Adipocyte (in vitro differentiated cells): ENCODE results near the gene CPS1.

Experiments
- DNase-seq: peaks from one replicate; pipeline ENCODE4 v3.0.0-alpha.2; 2015; ENCODE audit warnings: low read depth
- H3K27me3 ChIP-seq: replicated peaks from 2 replicates; pipeline ENCODE4 v1.7.0; 2013; ENCODE audit warnings: mild to moderate bottlenecking, low read length, moderate library complexity; ENCODE audit not compliant: control insufficient read depth, insufficient read depth
- H3K36me3 ChIP-seq: 2 replicates; pipeline ENCODE4 v1.7.0; 2013; ENCODE audit warnings: low read length, mild to moderate bottlenecking, moderate library complexity; ENCODE audit not compliant: control insufficient read depth, insufficient read depth, severe bottlenecking
- H3K4me1 ChIP-seq: 2 replicates; pipeline ENCODE4 v1.7.0; 2013; ENCODE audit warnings: mild to moderate bottlenecking, low read length, moderate library complexity; ENCODE audit not compliant: control insufficient read depth, insufficient read depth
- H3K4me3 ChIP-seq: 2 replicates; pipeline ENCODE4 v1.7.0; 2013; ENCODE audit warnings: mild to moderate bottlenecking, low read length, moderate library complexity
- H3K9ac ChIP-seq: 2 replicates; pipeline ENCODE4 v1.7.0; 2013; ENCODE audit warnings: mild to moderate bottlenecking, low read length, moderate library complexity
- H3K9me3 ChIP-seq: 2 replicates; pipeline ENCODE4 v1.7.0; 2013; ENCODE audit warnings: mild to moderate bottlenecking, low read length, moderate library complexity; ENCODE audit not compliant: control insufficient read depth

CPS1 gene

GRCh38 chr2:210655229-210655975 lies 99.0 kb downstream of the CPS1 start:
- peaks cover 1% of the 10 kb centered on the region for H3K9me3 ChIP-seq
- H3K27me3 ChIP-seq, result no peaks in the 10 kb centered on the region
- no peaks in the 10 kb centered on the region for H3K4me1 ChIP-seq
- no peak overlapping the region for H3K4me3 ChIP-seq
- DNase-seq, result no peak
- H3K9ac ChIP-seq, result no peak overlapping the region
- H3K36me3 ChIP-seq, result no peaks in the 10 kb centered on the region

DNA sequence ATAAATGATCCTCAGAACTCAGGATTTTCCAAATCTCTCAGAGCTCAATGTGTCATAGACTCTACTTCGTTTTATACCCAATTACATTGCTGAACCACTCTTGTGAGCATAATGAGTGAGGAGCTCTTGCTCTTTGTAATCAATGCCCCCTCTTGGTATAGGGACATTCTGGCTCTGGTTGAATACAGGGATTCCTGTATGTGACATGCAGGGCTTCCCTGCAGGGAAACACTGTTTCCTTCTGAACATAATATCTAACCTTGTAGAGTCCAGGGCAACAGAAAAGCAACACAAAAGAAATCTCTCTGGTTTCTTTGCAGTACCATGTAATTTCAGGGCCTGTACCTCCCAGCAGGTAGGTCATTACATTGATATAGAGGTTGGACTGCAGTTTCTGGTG lies 101.5 kb downstream of the CPS1 start:
- Histone ChIP-seq H3K9ac (no peak overlapping the region), H3K4me1 (no peaks in the 10 kb centered on the region), H3K9me3 (peaks cover 5% of the 10 kb centered on the region), H3K27me3 (no peaks in the 10 kb centered on the region), H3K4me3 (no peak overlapping the region), H3K36me3 (no peaks in the 10 kb centered on the region)
- DNase-seq, result no peak

GRCh38 chr2:210660751-210661150 lies 104.4 kb downstream of the CPS1 start:
- no peak for DNase-seq
- Histone ChIP-seq H3K36me3 (no peaks in the 10 kb centered on the region), H3K27me3 (no peaks in the 10 kb centered on the region), H3K4me1 (peaks cover 8% of the 10 kb centered on the region), H3K4me3 (no peak overlapping the region), H3K9me3 (peaks cover 5% of the 10 kb centered on the region), H3K9ac (no peak overlapping the region)

DNA sequence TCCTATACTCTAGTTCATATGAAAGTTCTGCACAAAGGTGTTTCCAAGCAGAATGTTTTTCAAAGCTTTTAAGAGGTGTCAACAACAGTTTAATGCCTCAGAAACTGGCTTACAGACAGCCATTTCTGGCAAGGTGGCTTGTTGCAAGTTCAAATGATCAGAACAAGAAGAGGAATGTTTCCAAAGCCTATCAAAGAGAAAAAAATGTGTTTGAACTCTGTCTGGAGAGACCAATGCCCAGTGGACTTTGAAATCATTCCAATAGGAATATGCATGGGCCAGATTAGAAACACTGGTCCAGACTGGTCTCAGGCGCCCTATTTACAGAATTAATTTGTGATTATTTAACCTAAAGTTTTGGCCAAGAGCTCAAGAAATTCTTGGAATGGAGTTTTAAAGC lies 106.2 kb downstream of the CPS1 start:
- H3K4me3 ChIP-seq, result no peak overlapping the region

GRCh38 chr2:210663631-210664089 lies 107.3 kb downstream of the CPS1 start:
- no peak overlapping the region for H3K9ac ChIP-seq
- H3K27me3 ChIP-seq, result no peaks in the 10 kb centered on the region
- H3K4me1 ChIP-seq, result peaks cover 8% of the 10 kb centered on the region
- no peak overlapping the region for H3K4me3 ChIP-seq
- peak; percentile 66 for DNase-seq
- peaks cover 5% of the 10 kb centered on the region for H3K9me3 ChIP-seq
- no peaks in the 10 kb centered on the region for H3K36me3 ChIP-seq

More for the DNA sequence above, 106.2 kb downstream of the CPS1 start:
- H3K36me3 ChIP-seq, result no peaks in the 10 kb centered on the region
- H3K9me3 ChIP-seq, result peaks cover 5% of the 10 kb centered on the region
- DNase-seq, result no peak
- no peak overlapping the region for H3K9ac ChIP-seq
- peaks cover 8% of the 10 kb centered on the region for H3K4me1 ChIP-seq
- H3K27me3 ChIP-seq, result no peaks in the 10 kb centered on the region

DNA sequence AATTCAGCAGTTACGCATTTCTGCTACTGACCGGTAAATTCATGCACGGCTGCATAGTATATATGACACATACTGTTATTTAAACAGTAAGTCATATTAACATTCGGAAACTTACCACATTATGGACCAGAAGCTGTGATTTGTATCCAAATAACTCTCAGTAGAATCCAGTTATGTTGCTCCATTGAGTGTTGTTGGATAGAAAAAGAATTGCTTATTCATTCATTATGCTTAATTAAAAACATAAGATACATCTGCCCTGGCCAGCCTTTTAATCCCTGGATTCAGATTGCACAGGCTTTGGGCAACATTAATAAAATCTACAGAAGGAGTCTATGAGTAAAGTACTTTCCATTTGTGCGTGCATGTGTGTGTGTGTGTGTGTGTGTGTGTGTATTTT lies 111.3 kb downstream of the CPS1 start:
- H3K4me1 ChIP-seq, result peaks cover 8% of the 10 kb centered on the region

GRCh38 chr2:210671065-210671464 lies 114.7 kb downstream of the CPS1 start:
- Histone ChIP-seq H3K4me1 (no peaks in the 10 kb centered on the region), H3K36me3 (no peaks in the 10 kb centered on the region), H3K9me3 (no peaks in the 10 kb centered on the region), H3K27me3 (no peaks in the 10 kb centered on the region), H3K9ac (no peak overlapping the region), H3K4me3 (no peak overlapping the region)
- no peak for DNase-seq

More for the DNA sequence above, 111.3 kb downstream of the CPS1 start:
- Histone ChIP-seq H3K9me3 (no peaks in the 10 kb centered on the region), H3K27me3 (no peaks in the 10 kb centered on the region), H3K36me3 (no peaks in the 10 kb centered on the region), H3K4me3 (no peak overlapping the region), H3K9ac (no peak overlapping the region)
- DNase-seq, result peak; percentile 22

GRCh38 chr2:210673117-210673516 lies 116.7 kb downstream of the CPS1 start:
- no peaks in the 10 kb centered on the region for H3K27me3 ChIP-seq
- no peak overlapping the region for H3K4me3 ChIP-seq
- no peak overlapping the region for H3K9ac ChIP-seq
- DNase-seq, result no peak
- H3K36me3 ChIP-seq, result no peaks in the 10 kb centered on the region
- H3K4me1 ChIP-seq, result no peaks in the 10 kb centered on the region
- H3K9me3 ChIP-seq, result no peaks in the 10 kb centered on the region

DNA sequence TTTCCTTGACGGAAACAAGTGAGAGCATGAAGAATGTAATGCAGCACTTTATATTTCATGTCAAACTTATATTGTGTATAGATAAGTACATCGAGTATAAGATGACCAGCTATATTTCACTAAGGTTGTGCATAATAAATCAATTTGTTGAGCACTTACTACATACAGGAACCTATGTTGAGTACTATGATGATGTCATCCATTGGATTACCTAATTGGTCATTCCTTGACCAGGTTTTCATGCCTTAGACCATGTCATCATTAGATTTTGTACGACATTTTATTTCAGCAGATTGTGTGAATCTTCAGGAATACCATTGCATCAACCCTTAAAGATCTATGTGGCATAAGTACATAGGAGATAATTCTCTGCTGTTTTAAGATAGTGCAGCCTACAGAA lies 119.7 kb downstream of the CPS1 start:
- no peaks in the 10 kb centered on the region for H3K27me3 ChIP-seq
- H3K9me3 ChIP-seq, result no peaks in the 10 kb centered on the region
- H3K36me3 ChIP-seq, result no peaks in the 10 kb centered on the region
- no peak overlapping the region for H3K9ac ChIP-seq
- DNase-seq, result no peak
- H3K4me3 ChIP-seq, result no peak overlapping the region
- H3K4me1 ChIP-seq, result no peaks in the 10 kb centered on the region

GRCh38 chr2:210681491-210681890 lies 125.1 kb downstream of the CPS1 start:
- Histone ChIP-seq H3K4me1 (no peaks in the 10 kb centered on the region), H3K9ac (no peak overlapping the region), H3K4me3 (no peak overlapping the region), H3K36me3 (no peaks in the 10 kb centered on the region), H3K9me3 (no peaks in the 10 kb centered on the region), H3K27me3 (no peaks in the 10 kb centered on the region)
- no peak for DNase-seq

GRCh38 chr2:210686401-210686800 lies 130.0 kb downstream of the CPS1 start:
- H3K4me3 ChIP-seq, result no peak overlapping the region
- no peaks in the 10 kb centered on the region for H3K4me1 ChIP-seq
- no peaks in the 10 kb centered on the region for H3K36me3 ChIP-seq
- no peak for DNase-seq
- H3K9me3 ChIP-seq, result no peaks in the 10 kb centered on the region
- H3K27me3 ChIP-seq, result no peaks in the 10 kb centered on the region
- H3K9ac ChIP-seq, result no peak overlapping the region
